GM19193 (cell line): Measurements from ENCODE around the gene AMN1.

ENCODE experiments used
- POLR2A ChIP-seq: IDR thresholded peaks from 4 replicates; pipeline ENCODE4 v1.6.1; 2011; ENCODE audit not compliant: insufficient read depth, insufficient read length; ENCODE audit errors: extremely low read depth

The AMN1 gene

DNA sequence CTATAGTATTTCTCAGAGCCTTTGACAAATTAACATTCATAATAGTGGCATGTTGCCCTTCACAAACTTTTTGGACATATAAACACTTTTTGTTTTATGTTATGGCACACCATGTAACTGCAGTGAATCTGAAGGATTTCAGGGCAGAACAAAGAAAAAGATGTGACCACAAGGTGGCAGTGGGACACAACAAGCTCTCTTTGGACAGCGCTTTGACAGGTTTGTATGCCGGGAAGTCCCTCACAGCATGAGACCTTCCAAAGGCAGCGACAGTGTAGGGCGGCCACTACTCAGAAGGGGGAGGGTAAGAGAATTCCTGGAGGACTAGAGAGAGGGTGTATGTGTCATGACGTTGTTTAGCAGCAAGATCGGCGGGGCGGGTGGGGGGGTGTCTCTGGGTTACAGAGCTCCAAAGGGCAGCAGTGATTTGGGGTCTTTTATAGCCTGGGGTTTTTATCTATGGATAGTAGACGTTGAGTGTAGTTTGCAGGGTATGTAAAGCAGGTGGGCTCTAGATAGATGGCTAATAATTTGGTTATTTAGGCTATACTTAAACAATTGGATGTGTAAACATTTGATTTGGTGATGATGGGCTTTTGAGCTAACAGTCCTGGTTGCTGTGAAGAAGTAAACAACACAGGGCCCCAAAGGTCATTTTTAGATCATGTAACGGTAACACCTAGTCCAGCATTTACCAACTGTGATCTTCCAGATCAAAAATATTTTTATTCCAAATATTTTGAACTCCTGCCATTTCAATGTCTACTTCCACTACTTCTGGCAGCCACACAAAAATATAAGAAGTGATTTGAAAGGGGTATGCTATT, 46.5 kb downstream of the AMN1 start:
- no peak for TF ChIP-seq POLR2A

GRCh38 chr12:31672521-31672920, 56.3 kb downstream of the AMN1 start:
- no peak for TF ChIP-seq POLR2A

DNA sequence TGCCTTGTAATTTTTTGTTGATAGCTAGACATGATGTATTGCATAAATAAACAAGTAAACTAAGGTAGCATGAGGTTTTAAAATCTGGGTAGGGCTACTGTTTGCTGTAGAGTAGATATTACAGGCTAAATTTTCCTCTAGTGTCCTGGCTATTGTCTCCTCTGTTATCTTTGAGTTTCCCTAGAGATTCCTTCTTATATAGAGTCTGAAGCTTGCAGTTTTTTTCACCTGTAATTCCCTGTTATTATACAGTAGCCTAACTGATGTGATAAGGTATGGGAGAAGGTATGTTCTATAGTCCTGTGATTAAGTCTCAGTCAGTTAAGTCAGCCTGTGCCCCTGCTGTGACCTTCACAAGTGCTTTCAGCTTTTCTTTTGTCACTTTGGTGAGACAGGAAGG, 59.8 kb downstream of the AMN1 start:
- TF ChIP-seq POLR2A: no peak

DNA sequence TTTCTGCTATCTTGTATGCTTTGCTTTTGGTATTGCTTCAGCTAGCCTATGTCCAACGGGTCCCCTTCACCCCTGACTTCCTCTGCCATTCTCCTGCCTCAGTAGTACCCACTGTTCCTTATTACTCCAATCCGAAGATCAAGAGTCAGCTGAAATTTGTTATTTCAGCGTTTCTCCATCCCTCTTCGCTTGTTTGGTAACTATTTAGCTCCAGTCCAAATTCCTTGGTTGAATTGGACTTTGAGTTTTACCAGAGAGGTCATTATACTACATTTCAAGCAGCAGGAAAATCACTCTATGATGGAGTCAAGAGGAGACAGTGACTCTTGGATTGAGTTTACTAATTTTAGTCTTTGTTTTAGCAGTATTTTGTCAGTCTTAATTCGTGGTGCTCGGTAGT, 64.8 kb downstream of the AMN1 start:
- no peak for TF ChIP-seq POLR2A

DNA sequence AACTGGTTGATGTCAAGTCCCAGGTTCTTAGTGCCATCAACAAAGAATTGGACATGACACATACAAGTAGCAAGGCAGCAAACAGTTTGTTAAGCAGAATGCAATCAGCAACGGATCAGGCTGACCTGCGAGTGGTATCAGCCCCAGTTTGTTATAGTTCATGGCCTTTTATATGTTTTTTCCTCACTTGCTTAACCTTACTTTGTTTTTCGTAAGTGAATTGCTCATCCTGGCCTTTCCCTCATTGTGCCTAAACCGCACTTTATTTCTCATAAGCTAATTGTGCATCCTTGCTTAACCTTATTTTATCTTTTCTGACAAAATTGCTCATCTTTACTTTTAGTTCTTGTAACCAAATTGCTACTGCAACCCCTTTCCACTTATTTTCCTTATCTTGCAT, 65.2 kb downstream of the AMN1 start:
- no peak for TF ChIP-seq POLR2A

GRCh38 chr12:31662176-31662849, 66.5 kb downstream of the AMN1 start:
- TF ChIP-seq POLR2A: no peak

GRCh38 chr12:31659087-31659942, 69.5 kb downstream of the AMN1 start, which contains the start of gene ETFBKMT:
Gene ETFBKMT (plus strand): TSS chr12:31659688. CDS start chr12:31661954, 2,266 bp downstream.
- peak; percentile 76 for TF ChIP-seq POLR2A

DNA sequence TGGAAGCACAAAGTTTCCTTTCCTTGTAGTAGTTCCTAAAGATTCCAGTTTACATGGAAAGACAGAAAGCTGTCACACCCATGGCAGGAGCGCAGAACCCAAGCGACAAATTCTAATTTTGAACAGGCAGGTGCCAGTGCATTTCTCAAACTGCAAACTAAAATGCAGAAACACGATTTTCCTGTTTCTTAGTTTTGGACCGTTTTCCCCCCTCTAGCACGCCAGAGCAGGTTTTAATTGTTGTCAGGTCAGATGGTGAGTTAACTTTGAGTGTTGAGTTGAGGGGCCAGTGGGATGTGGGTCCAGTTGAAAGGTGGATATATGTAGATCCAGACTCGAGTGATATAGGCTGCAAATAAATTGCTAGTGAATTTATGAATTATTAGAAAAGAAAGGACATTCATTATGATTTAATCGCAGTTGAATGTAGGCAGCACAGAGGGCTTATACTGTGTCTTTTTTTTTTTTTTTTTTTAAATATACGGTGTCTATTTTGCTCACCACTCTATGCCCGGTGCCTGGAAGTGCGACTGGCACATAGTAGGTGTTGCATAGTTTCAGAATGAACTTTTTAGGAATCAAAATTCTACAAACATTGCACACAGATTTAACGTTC, 70.2 kb downstream of the AMN1 start:
- TF ChIP-seq POLR2A: no peak

- TF ChIP-seq POLR2A: no peak
These were observed 73.0 kb downstream of the AMN1 start for GRCh38 chr12:31655792-31656191.

DNA sequence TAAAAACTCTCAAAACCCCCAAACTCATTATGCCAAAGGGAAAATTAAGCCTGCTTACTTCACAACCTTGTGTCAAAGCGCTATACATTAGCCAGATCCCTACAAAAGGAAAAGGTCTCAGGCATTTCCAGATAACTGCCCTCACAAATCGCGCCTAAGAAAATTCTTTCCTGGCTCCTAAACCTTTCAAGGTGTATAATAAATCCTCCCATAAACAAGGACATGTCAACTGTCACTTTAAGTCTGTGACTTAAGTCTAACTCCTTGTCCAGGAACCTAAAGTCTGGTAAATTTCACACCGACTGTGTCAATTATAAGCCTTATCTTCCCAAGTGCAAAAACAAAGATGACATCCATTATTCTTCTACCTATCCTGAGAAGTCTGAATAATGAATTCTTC, 73.6 kb downstream of the AMN1 start:
- TF ChIP-seq POLR2A: no peak

DNA sequence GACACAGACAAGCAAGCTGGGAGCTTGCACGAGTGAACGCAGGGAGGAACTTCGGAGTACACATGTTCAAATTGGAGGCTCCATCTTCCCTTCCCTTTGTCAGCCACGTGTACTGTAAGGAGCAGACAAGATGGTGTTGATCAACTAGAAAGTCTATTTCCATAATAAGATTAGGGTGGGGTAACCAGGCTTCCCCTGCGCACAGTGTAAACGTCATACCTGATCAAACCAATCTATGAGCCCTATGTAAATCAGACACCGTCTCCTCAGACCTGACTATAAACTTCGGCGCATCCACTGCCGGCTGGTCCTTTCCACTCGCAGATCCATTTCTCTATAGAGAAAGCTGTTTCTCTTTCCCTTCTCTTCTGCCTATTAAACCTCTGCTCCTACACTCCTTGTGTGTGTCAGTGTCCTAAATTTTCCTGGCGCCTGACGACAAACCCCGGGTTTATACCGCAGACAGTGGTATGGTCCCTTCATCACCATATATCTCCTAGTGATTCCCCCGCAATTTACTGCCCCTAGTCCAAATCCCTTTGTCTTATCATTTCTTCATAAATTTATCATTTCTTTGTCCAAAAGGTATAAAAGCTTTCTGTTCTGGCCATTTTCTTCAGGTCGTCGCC, 76.8 kb downstream of the AMN1 start:
- TF ChIP-seq POLR2A: no peak

DNA sequence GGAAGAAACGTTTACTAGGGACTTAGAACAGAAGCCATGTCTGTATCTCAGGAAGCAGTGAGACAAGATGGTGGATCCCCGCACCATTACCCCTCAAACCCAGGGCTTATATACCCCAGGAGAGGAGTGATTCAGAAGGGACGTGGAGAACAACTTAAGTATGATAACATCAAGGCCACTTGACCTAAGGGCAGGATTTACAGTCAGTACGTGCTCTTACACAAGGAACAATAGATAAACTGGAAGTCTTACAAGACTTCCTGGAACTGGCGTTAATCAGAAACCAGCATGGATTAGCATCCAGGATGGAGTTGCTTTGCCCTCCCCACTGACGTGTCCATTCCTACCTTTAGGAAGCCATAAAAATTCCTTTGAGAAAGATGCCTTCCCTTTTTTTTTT, 77.9 kb downstream of the AMN1 start:
- no peak for TF ChIP-seq POLR2A

DNA sequence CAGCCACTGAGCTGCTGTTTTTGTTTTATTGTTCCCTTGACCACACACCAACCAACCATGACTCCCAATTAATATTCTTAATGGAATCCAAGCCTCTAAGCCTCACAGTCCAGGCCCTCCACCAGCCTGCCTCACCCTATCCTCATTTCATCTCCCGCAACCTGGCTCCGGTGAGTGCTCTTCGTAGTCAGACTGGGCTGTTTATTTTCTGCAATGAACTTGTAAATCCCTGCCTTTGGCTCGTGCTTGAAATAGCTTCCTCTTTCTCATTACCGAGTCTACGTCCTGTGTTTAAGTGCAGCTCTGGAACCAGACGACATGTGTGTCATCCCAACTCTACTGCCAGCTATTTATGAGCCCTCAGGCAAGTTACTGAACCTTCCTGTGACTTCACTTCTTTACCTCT, 81.7 kb downstream of the AMN1 start:
- no peak for TF ChIP-seq POLR2A

DNA sequence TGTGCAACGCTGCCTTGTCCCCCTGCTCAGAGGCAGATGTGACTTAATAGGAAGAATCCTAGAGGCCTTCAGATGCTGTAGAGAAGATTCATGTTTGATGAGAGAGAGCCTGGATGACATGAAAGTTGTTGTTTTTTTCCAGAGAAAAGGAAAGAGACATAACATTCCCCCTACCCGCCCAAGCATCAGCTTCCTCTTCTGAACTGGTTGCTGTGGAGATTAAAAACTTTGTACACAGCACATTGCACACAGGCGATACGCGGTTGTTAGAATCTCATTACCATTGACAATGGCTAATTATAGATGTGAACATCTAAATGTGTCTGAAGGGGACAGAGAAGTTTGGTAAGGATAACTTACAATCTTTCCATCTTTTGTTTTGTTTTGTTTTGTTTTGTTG, 82.9 kb downstream of the AMN1 start:
- TF ChIP-seq POLR2A: no peak
